ENCODE results near the gene POPDC2. TPM values are rescaled to one million over a fixed set of nuclear protein-coding genes. Genes with fewer than 3 reads are reported as not detected.

The POPDC2 gene
- total RNA-seq, 1 experiment from 2014 or later: 0.37 TPM

GRCh38 chr3:119702530-119703527 lies 42.4 kb upstream of the POPDC2 start, which contains the start of gene CFAP91:
Gene CFAP91 (plus strand): TSS chr3:119703022. CDS start chr3:119703099, 77 bp downstream.
- Histone ChIP-seq H3K27ac (ENCODE audit: insufficient read length, low read depth, low read length) (no peak within 1 kb of the TSS), H2BK120ac (ENCODE audit: low read depth, low read length, poor library complexity, severe bottlenecking) (no peak within 1 kb of the TSS), H3K4me2 (ENCODE audit: insufficient read depth, insufficient read length, low read length) (peak within 1 kb of the TSS; percentile 45), H2BK20ac (ENCODE audit: low read depth, low read length, poor library complexity, severe bottlenecking) (no peak within 1 kb of the TSS), H2BK5ac (ENCODE audit: insufficient read length, low read length) (no peak within 1 kb of the TSS), H2BK12ac (ENCODE audit: insufficient read length, low read depth, low read length) (no peak within 1 kb of the TSS), H3K27me3 (ENCODE audit: insufficient read depth, low read length) (peaks cover 6% of the 10 kb centered on the region; the same call in 1 of the 2 replicates), H4K8ac (replicated peaks; ENCODE audit: insufficient read length, low read depth, low read length) (no peak within 1 kb of the TSS), H3K9ac (ENCODE audit: extremely low read depth, insufficient read length, low read length) (no peak within 1 kb of the TSS), H4K5ac (ENCODE audit: insufficient read length, low read depth, low read length) (no peak within 1 kb of the TSS), H3K9me3 (ENCODE audit: control insufficient read depth, low read depth, low read length) (no peaks in the 10 kb centered on the region), H2AFZ (ENCODE audit: low read length) (no peak within 1 kb of the TSS), H3K4ac (ENCODE audit: low read depth, low read length) (no peak within 1 kb of the TSS), H2BK15ac (ENCODE audit: low read depth, low read length) (no peak within 1 kb of the TSS), H4K20me1 (ENCODE audit: control insufficient read depth, insufficient read depth, insufficient read length) (no peaks in the 10 kb centered on the region), H3K23me2 (ENCODE audit: insufficient read length, low read depth, low read length, poor library complexity, severe bottlenecking) (peaks cover 6% of the 10 kb centered on the region), H3K18ac (ENCODE audit: insufficient read length, low read depth, low read length) (no peak within 1 kb of the TSS), H3K4me1 (ENCODE audit: insufficient read depth, low read length) (no peaks in the 10 kb centered on the region; the same call in 1 of the 2 replicates), H3K79me2 (ENCODE audit: insufficient read depth, low read length) (no peaks in the 10 kb centered on the region), H3K23ac (ENCODE audit: insufficient read length, low read depth, low read length) (no peak within 1 kb of the TSS), H2AK5ac (ENCODE audit: insufficient read length, low read length) (no peak within 1 kb of the TSS), H3T11ph (ENCODE audit: low read length) (no peak within 1 kb of the TSS), H3K56ac (ENCODE audit: insufficient read length, low read depth, low read length) (no peak within 1 kb of the TSS), H4K91ac (ENCODE audit: insufficient read length, low read depth, low read length) (no peak within 1 kb of the TSS), H3K14ac (ENCODE audit: insufficient read depth, low read length) (no peak within 1 kb of the TSS), H3K79me1 (ENCODE audit: insufficient read depth, low read depth, low read length, poor library complexity, severe bottlenecking) (no peaks in the 10 kb centered on the region)
- TF ChIP-seq, protein P1, sequence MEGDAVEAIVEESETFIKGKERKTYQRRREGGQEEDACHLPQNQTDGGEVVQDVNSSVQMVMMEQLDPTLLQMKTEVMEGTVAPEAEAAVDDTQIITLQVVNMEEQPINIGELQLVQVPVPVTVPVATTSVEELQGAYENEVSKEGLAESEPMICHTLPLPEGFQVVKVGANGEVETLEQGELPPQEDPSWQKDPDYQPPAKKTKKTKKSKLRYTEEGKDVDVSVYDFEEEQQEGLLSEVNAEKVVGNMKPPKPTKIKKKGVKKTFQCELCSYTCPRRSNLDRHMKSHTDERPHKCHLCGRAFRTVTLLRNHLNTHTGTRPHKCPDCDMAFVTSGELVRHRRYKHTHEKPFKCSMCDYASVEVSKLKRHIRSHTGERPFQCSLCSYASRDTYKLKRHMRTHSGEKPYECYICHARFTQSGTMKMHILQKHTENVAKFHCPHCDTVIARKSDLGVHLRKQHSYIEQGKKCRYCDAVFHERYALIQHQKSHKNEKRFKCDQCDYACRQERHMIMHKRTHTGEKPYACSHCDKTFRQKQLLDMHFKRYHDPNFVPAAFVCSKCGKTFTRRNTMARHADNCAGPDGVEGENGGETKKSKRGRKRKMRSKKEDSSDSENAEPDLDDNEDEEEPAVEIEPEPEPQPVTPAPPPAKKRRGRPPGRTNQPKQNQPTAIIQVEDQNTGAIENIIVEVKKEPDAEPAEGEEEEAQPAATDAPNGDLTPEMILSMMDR (conservative IDR thresholded peaks at IDR 0.05): no peak
- Mint-ChIP-seq H3K9me3 (peaks cover 0 to 3% of the 10 kb centered on the region in 2 experiments; a peak in 2 of 5 replicates), H3K36me3 (ENCODE audit: insufficient read depth in 1 of 3, low read depth in 3 of 3) (peaks cover 0 to 2% (median 0%) of the 10 kb centered on the region in 3 experiments; a peak in 1 of 7 replicates), H3K4me3 (peak within 1 kb of the TSS; percentile 68 to 83), H3K4me1 (peaks cover 12 to 15% of the 10 kb centered on the region in 2 experiments; a peak in 3 of 4 replicates), H3K27ac (no peak within 1 kb of the TSS; a peak in 1 of 7 replicates), H3K27me3 (ENCODE audit: low read depth) (peaks cover 20% of the 10 kb centered on the region)
- peak; percentile 99 for DNase-seq
- no CpG with 5 or more reads among the region's 59 CpGs for WGBS (ENCODE audit: extremely low coverage, insufficient read length, low lambda C conversion rate)
